HEK293T (cell line): Measurements from ENCODE around the gene TM4SF20.

Source experiments
- ARNT ChIP-seq: fragments of 450-650 bp; IDR thresholded peaks from 2 replicates; pipeline ENCODE4 v1.6.1; 2017; ENCODE audit warnings: mild to moderate bottlenecking
- BHLHE40 ChIP-seq: fragments of 450-650 bp; IDR thresholded peaks from 2 replicates; pipeline ENCODE4 v1.6.1; 2016; ENCODE audit warnings: mild to moderate bottlenecking, moderate library complexity, borderline replicate concordance
- FOXA1 ChIP-seq: fragments of 450-650 bp; IDR thresholded peaks from 2 replicates; pipeline ENCODE4 v1.6.1; 2016; ENCODE audit warnings: mild to moderate bottlenecking
- FOXK2 ChIP-seq: fragments of 450-650 bp; IDR thresholded peaks from 2 replicates; pipeline ENCODE4 v1.6.1; 2016; ENCODE audit warnings: mild to moderate bottlenecking
- HDGF ChIP-seq: fragments of 450-650 bp; IDR thresholded peaks from 2 replicates; pipeline ENCODE4 v1.6.1; 2017; ENCODE audit warnings: antibody characterized with exemption, borderline replicate concordance
- L3MBTL2 ChIP-seq: fragments of 450-650 bp; conservative IDR thresholded peaks from 2 replicates; pipeline ENCODE4 v1.6.1; 2016; ENCODE audit warnings: mild to moderate bottlenecking
- SP1 ChIP-seq: fragments of 450-650 bp; IDR thresholded peaks from 2 replicates; pipeline ENCODE4 v1.6.1; 2017
- SUZ12 ChIP-seq: fragments of 450-650 bp; IDR thresholded peaks from 2 replicates; pipeline ENCODE4 v1.6.1; 2016; ENCODE audit warnings: mild to moderate bottlenecking

DNA sequence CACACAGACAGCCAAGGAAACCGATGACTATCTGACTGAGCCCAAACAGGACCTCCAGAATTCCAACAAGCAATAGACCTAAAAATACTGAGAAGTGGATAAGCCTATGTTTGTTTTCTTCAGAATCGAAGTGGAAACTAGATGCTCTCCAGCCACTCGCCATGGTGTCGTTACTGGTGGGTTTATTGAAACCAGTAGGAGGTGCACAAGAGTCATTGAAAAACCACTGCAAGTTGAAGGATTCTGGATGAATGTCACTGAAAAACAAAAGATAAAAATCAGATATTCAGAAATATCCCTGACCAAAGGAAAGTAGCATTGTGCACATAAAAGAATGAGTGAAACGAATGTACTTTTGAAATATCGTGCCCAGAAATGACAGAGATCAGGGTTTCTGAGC is 15.3 kb downstream of the TM4SF20 start:
- TF ChIP-seq SP1 (no peak), SUZ12 (no peak), L3MBTL2 (no peak), BHLHE40 (no peak), FOXA1 (no peak), ARNT (no peak), FOXK2 (no peak), HDGF (no peak)
